NB4 (cell line): ENCODE measurements around the gene LRP1B.

ENCODE experiments used
- CTCF ChIP-seq: IDR thresholded peaks from one replicate; pipeline ENCODE4 v1.5.1; 2012; ENCODE audit warnings: low read depth, low read length
- MAX ChIP-seq: IDR thresholded peaks from 2 replicates; pipeline ENCODE4 v1.6.1; 2011; ENCODE audit warnings: low read depth, low read length

DNA sequence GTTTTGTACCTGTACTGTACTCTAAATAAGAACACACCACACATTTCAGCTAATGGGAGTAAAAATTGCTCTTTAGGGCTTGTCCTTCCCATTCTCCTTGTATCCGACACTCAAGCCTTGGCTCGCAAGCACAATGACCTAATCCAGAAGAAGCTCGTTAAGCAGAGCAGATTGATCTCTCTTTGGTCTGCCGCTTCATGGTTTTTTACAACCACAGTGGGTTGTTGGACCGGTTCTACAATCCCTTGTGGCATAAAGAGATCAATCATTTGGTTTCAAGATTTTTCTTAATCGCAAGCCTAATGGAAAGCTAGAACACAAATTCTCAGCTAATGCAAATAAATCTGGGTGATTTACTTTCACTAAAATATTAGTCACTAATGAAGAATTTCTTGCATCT lies 662.1 kb downstream of the LRP1B start:
- TF ChIP-seq MAX: no peak
- TF ChIP-seq CTCF: no peak
